Sigmoid colon (tissue), 4 donors: ENCODE results near the gene GDA.

Experiments
- CTCF ChIP-seq, 4 experiments: fragments of 450-650 bp in 3 of 4; fragments of 200-600 bp in 1 of 4; IDR thresholded peaks; one replicate each; pipeline ENCODE4 v1.5.1; 2016 to 2019; ENCODE audit warnings: antibody characterized with exemption in 4 of 4, mild to moderate bottlenecking in 3 of 4, moderate library complexity in 2 of 4
- POLR2AphosphoS5 ChIP-seq, 4 donors: sonication (generic); formaldehyde crosslinking; IDR thresholded peaks; one replicate each; pipeline ENCODE4 v1.6.1; 2017; ENCODE audit warnings: antibody characterized with exemption in 4 of 4

GRCh38 chr9:72256931-72257330 lies 107.7 kb downstream of the GDA start:
- TF ChIP-seq CTCF (IDR thresholded peaks at IDR 0.05) = no peak
- no peak for TF ChIP-seq POLR2AphosphoS5 (IDR thresholded peaks at IDR 0.05)
